Left lung (tissue), 10 donors: ENCODE measurements around the gene ATF3. TPM values are rescaled to one million over a fixed set of nuclear protein-coding genes. Genes with fewer than 3 reads are reported as not detected.

ENCODE experiments used
- ATAC-seq: fragments of 200-7000 bp; cut with Tn5 transposase; one replicate; pipeline ENCODE4 v1.9.1; 2020; ENCODE audit warnings: moderate library complexity
- DNase-seq, 4 donors: peaks; one replicate each; pipeline ENCODE4 v3.0.0-alpha.2; 2013 to 2020
- H3K27ac ChIP-seq, 2 donors: fragments of 200-600 bp; sonication (generic) in 1 of 2; one replicate each; pipeline versions ENCODE4 v1.5.0 to v1.8.0; 2020 to 2021
- H3K27me3 ChIP-seq, 2 donors: fragments of 200-600 bp; sonication (generic) in 1 of 2; one replicate each; pipeline versions ENCODE4 v1.5.0 to v1.8.0; 2020 to 2021
- H3K36me3 ChIP-seq, 2 donors: fragments of 200-600 bp; sonication (generic) in 1 of 2; one replicate each; pipeline versions ENCODE4 v1.5.0 to v1.8.0; 2020 to 2021
- H3K4me1 ChIP-seq, 2 donors: fragments of 200-600 bp; one replicate each; pipeline ENCODE4 v1.8.0; 2021
- H3K4me3 ChIP-seq, 2 donors: fragments of 200-600 bp; sonication (generic) in 1 of 2; one replicate each; pipeline versions ENCODE4 v1.5.0 to v1.8.0; 2020 to 2021; ENCODE audit warnings: mild to moderate bottlenecking in 1 of 2
- H3K9me3 ChIP-seq, 2 donors: fragments of 200-600 bp; sonication (generic) in 1 of 2; one replicate each; pipeline versions ENCODE4 v1.5.0 to v1.8.0; 2020 to 2021
- intact Hi-C, 2 donors: fragments of 100-400 bp; cut with DNase I; formaldehyde crosslinking; loops; one replicate each; pipeline versions ENCODE4 v1.11.2 to v1.14.2; 2022
- polyA plus RNA-seq, 6 donors: library from polyadenylated mRNA; unstranded; fragments of 120-200 nt; gene quantifications; one replicate each; pipeline ENCODE4 v1.2.1, GENCODE V29; 2013; ENCODE audit not compliant: insufficient read length in 6 of 6
- total RNA-seq, 2 donors: library from RNA; stranded (reverse); fragmentation: NEBNext Ultra II Directional; extraction: Animal tissue kit (Norgen Biotek cat#: 25700); gene quantifications; one replicate each; pipeline ENCODE4 v1.2.1, GENCODE V29; 2021
- TF ChIP-seq, protein P1 (sequence below), 2 donors: fragments of 200-600 bp; sonication (generic) in 1 of 2; IDR thresholded peaks; one replicate each; pipeline versions ENCODE4 v1.5.0 to v1.8.0; 2021; ENCODE audit warnings: antibody characterized with exemption in 2 of 2
- donor health status: DM: no; HTN: yes; CAD: no.
- donor health status: DM: no; HTN: no; CAD: no.

ATF3 gene
- total and polyA plus RNA-seq, 8 donors: 5.6 to 81.8 (median 25.1) TPM

DNA sequence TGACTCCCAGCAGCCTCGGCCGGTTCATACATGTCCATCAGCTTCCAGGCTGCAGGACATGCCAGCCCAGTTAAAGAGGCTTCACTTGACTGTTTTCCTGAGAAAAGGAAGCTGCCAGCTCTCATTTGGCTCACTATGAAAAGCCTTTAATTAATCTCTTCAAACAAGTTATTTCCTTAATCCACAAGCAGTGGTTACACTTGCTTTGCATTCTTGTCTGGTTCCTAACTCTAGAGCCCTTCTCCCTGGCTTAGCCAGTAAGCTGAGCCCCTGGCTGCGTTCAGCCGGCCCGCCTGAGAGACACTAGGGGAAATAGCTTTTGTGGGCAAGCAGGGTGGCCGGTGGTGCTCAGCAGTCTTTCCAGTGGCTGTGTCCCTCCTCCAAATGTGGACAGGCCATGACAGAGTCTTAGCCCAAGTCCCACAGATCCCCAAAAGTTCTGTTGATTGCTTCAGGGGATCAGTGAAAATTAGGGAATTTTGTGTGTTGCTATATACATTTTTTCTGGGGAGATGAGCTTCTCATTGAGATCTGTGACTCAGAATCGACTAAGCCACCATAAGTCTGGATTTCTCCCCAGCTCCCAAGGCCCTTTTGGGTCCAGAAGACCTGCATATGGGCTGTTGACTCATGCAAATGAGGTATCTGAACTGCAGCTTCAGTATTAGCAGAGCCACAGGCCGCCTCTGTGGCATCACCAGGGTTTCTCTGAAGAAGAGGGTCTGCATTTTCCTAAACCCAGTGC, 10.1 kb downstream of the ATF3 start:
- intact Hi-C loops: no loop called here
- peaks cover 0 to 53% of the 10 kb centered on the region in 2 donors for H3K36me3 ChIP-seq
- no peak for ATAC-seq
- DNase-seq: no peak
- no peak overlapping the region for H3K27ac ChIP-seq
- H3K4me1 ChIP-seq: peaks cover 0 to 5% of the 10 kb centered on the region in 2 donors
- TF ChIP-seq, protein P1, sequence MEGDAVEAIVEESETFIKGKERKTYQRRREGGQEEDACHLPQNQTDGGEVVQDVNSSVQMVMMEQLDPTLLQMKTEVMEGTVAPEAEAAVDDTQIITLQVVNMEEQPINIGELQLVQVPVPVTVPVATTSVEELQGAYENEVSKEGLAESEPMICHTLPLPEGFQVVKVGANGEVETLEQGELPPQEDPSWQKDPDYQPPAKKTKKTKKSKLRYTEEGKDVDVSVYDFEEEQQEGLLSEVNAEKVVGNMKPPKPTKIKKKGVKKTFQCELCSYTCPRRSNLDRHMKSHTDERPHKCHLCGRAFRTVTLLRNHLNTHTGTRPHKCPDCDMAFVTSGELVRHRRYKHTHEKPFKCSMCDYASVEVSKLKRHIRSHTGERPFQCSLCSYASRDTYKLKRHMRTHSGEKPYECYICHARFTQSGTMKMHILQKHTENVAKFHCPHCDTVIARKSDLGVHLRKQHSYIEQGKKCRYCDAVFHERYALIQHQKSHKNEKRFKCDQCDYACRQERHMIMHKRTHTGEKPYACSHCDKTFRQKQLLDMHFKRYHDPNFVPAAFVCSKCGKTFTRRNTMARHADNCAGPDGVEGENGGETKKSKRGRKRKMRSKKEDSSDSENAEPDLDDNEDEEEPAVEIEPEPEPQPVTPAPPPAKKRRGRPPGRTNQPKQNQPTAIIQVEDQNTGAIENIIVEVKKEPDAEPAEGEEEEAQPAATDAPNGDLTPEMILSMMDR (IDR thresholded peaks at IDR 0.05): no peak
- H3K4me3 ChIP-seq: no peak overlapping the region
- H3K27me3 ChIP-seq: no peaks in the 10 kb centered on the region
- no peaks in the 10 kb centered on the region for H3K9me3 ChIP-seq

DNA sequence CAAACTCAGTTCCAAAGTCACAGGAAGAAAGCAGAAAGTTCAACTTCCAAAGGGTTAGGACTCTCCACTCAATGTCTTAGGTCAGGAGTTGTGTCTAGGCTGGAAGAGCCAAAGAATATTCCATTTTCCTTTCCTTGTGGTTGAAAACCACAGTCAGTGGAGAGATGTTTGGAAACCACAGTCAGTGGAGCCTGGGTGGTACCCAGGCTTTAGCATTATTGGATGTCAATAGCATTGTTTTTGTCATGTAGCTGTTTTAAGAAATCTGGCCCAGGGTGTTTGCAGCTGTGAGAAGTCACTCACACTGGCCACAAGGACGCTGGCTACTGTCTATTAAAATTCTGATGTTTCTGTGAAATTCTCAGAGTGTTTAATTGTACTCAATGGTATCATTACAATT, 11.7 kb downstream of the ATF3 start:
- Histone ChIP-seq H3K4me1 (no peaks in the 10 kb centered on the region), H3K9me3 (no peaks in the 10 kb centered on the region), H3K4me3 (no peak overlapping the region), H3K27ac (no peak overlapping the region), H3K27me3 (no peaks in the 10 kb centered on the region), H3K36me3 (peaks cover 0 to 49% of the 10 kb centered on the region in 2 donors)
- intact Hi-C loops: no loop called here
- no peak for DNase-seq
- ATAC-seq: no peak
- TF ChIP-seq, protein P1 (IDR thresholded peaks at IDR 0.05): no peak

- peaks cover 0 to 39% of the 10 kb centered on the region in 2 donors for H3K36me3 ChIP-seq
- H3K4me3 ChIP-seq: no peak overlapping the region
- DNase-seq (no peak), ATAC-seq (no peak)
- no peaks in the 10 kb centered on the region for H3K4me1 ChIP-seq
- intact Hi-C loops: no loop called here
- no peaks in the 10 kb centered on the region for H3K9me3 ChIP-seq
- TF ChIP-seq, protein P1 (IDR thresholded peaks at IDR 0.05): no peak
- H3K27ac ChIP-seq: no peak overlapping the region
- H3K27me3 ChIP-seq: no peaks in the 10 kb centered on the region
These were observed 12.7 kb downstream of the ATF3 start for GRCh38 chr1:212621043-212621948.

GRCh38 chr1:212621949-212622305, 13.4 kb downstream of the ATF3 start:
- no peak overlapping the region for H3K27ac ChIP-seq
- TF ChIP-seq, protein P1 (IDR thresholded peaks at IDR 0.05): no peak
- H3K27me3 ChIP-seq: no peaks in the 10 kb centered on the region
- DNase-seq (no peak), ATAC-seq (no peak)
- intact Hi-C loops: no loop called here
- H3K4me3 ChIP-seq: no peak overlapping the region
- peaks cover 0 to 33% of the 10 kb centered on the region in 2 donors for H3K36me3 ChIP-seq
- H3K9me3 ChIP-seq: no peaks in the 10 kb centered on the region
- no peaks in the 10 kb centered on the region for H3K4me1 ChIP-seq

DNA sequence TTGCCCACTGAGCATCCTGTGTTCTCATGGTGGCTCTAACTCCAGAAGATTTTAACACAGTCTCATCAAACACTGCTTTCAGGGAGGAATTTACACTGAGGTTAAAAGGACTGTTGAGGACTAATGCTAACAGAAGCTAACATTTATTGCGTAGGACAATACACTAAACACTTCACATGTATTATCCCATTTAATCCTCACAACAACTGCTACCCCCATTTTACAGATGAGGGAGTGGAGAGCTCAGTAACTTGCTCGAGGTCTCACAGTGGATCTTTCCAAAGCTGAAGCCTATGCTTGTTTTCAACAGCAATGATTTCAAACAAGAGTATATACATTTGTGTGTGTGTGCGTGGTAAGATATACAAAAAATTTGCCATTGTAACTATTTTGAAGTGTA, 13.9 kb downstream of the ATF3 start:
- no peak overlapping the region for H3K27ac ChIP-seq
- no peaks in the 10 kb centered on the region for H3K4me1 ChIP-seq
- H3K9me3 ChIP-seq: no peaks in the 10 kb centered on the region
- intact Hi-C loops: no loop called here
- H3K36me3 ChIP-seq: peaks cover 0 to 27% of the 10 kb centered on the region in 2 donors
- H3K4me3 ChIP-seq: no peak overlapping the region
- TF ChIP-seq, protein P1 (IDR thresholded peaks at IDR 0.05): no peak
- ATAC-seq (no peak), DNase-seq (no peak)
- H3K27me3 ChIP-seq: no peaks in the 10 kb centered on the region
